OCI-LY1 (cell line): ENCODE measurements around the gene LRFN4.

Experiments used
- H2AFZ ChIP-seq: fragments of 200-600 bp; sonication (generic), shearing (Covaris generic); 2 replicates; pipeline ENCODE4 v1.6.0; 2014; ENCODE audit warnings: antibody characterized with exemption, mild to moderate bottlenecking, low read length
- H3F3A ChIP-seq: fragments of 200-600 bp; sonication (generic), shearing (Covaris generic); 2 replicates; pipeline ENCODE4 v1.6.0; 2014; ENCODE audit warnings: mild to moderate bottlenecking, antibody characterized with exemption, low read length, moderate library complexity; ENCODE audit not compliant: insufficient read depth
- H3K27ac ChIP-seq: fragments of 200-600 bp; sonication (generic); 2 replicates; pipeline ENCODE4 v1.5.1; 2014; ENCODE audit warnings: low read length, mixed run types, mild to moderate bottlenecking, low read depth; ENCODE audit not compliant: poor library complexity, severe bottlenecking
- H3K27me3 ChIP-seq: fragments of 200-600 bp; sonication (generic); 2 replicates; pipeline ENCODE4 v1.6.0; 2014; ENCODE audit warnings: antibody characterized with exemption, mild to moderate bottlenecking, low read length, moderate library complexity; ENCODE audit not compliant: insufficient read depth
- H3K36me3 ChIP-seq: fragments of 200-600 bp; sonication (generic); 2 replicates; pipeline ENCODE4 v1.6.1; 2014; ENCODE audit warnings: mild to moderate bottlenecking, antibody characterized with exemption, low read length, moderate library complexity, mixed read lengths; ENCODE audit not compliant: insufficient read depth
- H3K4me1 ChIP-seq: fragments of 200-600 bp; sonication (generic); 2 replicates; pipeline ENCODE4 v1.5.1; 2014; ENCODE audit warnings: mild to moderate bottlenecking, low read length, moderate library complexity; ENCODE audit not compliant: insufficient read depth, severe bottlenecking
- H3K4me2 ChIP-seq: fragments of 200-600 bp; sonication (generic), shearing (Covaris generic); 2 replicates; pipeline ENCODE4 v1.6.1; 2014; ENCODE audit warnings: low read length
- H3K4me3 ChIP-seq: fragments of 200-600 bp; sonication (generic); 2 replicates; pipeline ENCODE4 v1.5.1; 2014; ENCODE audit warnings: low read length, low read depth, mild to moderate bottlenecking, mixed read lengths; ENCODE audit not compliant: poor library complexity, severe bottlenecking
- H3K79me2 ChIP-seq: fragments of 200-600 bp; shearing (Covaris generic); 2 replicates; pipeline ENCODE4 v1.6.1; 2016; ENCODE audit warnings: mixed run types, low read length, mixed read lengths; ENCODE audit not compliant: insufficient read depth
- H3K9ac ChIP-seq: fragments of 200-600 bp; sonication (generic), shearing (Covaris generic); 2 replicates; pipeline ENCODE4 v1.6.1; 2014; ENCODE audit warnings: mild to moderate bottlenecking, low read length, mixed read lengths
- H3K9me2 ChIP-seq: fragments of 200-600 bp; sonication (generic), shearing (Covaris generic); 2 replicates; pipeline ENCODE4 v1.6.1; 2014; ENCODE audit warnings: low read depth, mild to moderate bottlenecking, low read length, mixed read lengths
- H3K9me3 ChIP-seq: fragments of 200-600 bp; shearing (Covaris generic); 2 replicates; pipeline ENCODE4 v1.6.1; 2014; ENCODE audit warnings: low read length, mixed read lengths
- H4K20me1 ChIP-seq: fragments of 200-600 bp; sonication (generic), shearing (Covaris generic); 2 replicates; pipeline ENCODE4 v1.6.0; 2016; ENCODE audit warnings: mild to moderate bottlenecking, low read length; ENCODE audit not compliant: insufficient read depth
- CTCF ChIP-seq: fragments of 200-600 bp; sonication (generic), shearing (Covaris generic); IDR thresholded peaks from 2 replicates; pipeline ENCODE4 v1.5.1; 2017; ENCODE audit warnings: mild to moderate bottlenecking, antibody characterized with exemption, low read length, moderate library complexity, mixed read lengths
- EZH2 ChIP-seq: fragments of 200-600 bp; sonication (generic), shearing (Covaris generic); IDR thresholded peaks from 2 replicates; pipeline ENCODE4 v1.8.0; 2017; ENCODE audit warnings: borderline replicate concordance, mixed run types, mild to moderate bottlenecking, antibody characterized with exemption, low read length, moderate library complexity, mixed read lengths

Gene LRFN4

GRCh38 chr11:66845143-66845875 lies 11.6 kb upstream of the LRFN4 start:
- Histone ChIP-seq H3K9me3 (no peaks in the 10 kb centered on the region), H3K27ac (no peak overlapping the region), H2AFZ (no peak overlapping the region), H3K4me2 (no peak overlapping the region), H3K9ac (no peak overlapping the region), H3F3A (no peaks in the 10 kb centered on the region), H3K4me1 (peaks cover 32% of the 10 kb centered on the region), H3K9me2 (no peaks in the 10 kb centered on the region), H3K27me3 (no peaks in the 10 kb centered on the region), H3K36me3 (peaks cover 33% of the 10 kb centered on the region; the same call in 1 of the 2 replicates), H3K79me2 (peaks cover 16% of the 10 kb centered on the region), H3K4me3 (no peak overlapping the region), H4K20me1 (no peaks in the 10 kb centered on the region)
- TF ChIP-seq EZH2 = no peak
- TF ChIP-seq CTCF = no peak

- Histone ChIP-seq H3K27ac (no peak overlapping the region), H3K4me3 (no peak overlapping the region), H3K27me3 (no peaks in the 10 kb centered on the region), H3K9me3 (no peaks in the 10 kb centered on the region), H3F3A (no peaks in the 10 kb centered on the region), H3K79me2 (peaks cover 16% of the 10 kb centered on the region), H3K4me1 (peaks cover 27% of the 10 kb centered on the region), H3K4me2 (no peak overlapping the region), H3K9ac (no peak overlapping the region), H3K9me2 (no peaks in the 10 kb centered on the region), H3K36me3 (peaks cover 28% of the 10 kb centered on the region; the same call in 1 of the 2 replicates), H4K20me1 (no peaks in the 10 kb centered on the region), H2AFZ (no peak overlapping the region)
- no peak for TF ChIP-seq CTCF
- TF ChIP-seq EZH2 = no peak
Observed at GRCh38 chr11:66845876-66846212, 11.0 kb upstream of the LRFN4 start.

- H3K27me3 ChIP-seq = no peaks in the 10 kb centered on the region
- no peaks in the 10 kb centered on the region for H3F3A ChIP-seq
- peaks cover 16% of the 10 kb centered on the region for H3K79me2 ChIP-seq
- H4K20me1 ChIP-seq = no peaks in the 10 kb centered on the region
- peaks cover 23% of the 10 kb centered on the region for H3K4me1 ChIP-seq
- peaks cover 28% of the 10 kb centered on the region; the same call in 1 of the 2 replicates for H3K36me3 ChIP-seq
- H3K9me3 ChIP-seq = no peaks in the 10 kb centered on the region
- no peak for TF ChIP-seq EZH2
- no peak for TF ChIP-seq CTCF
- H3K4me3 ChIP-seq = no peak overlapping the region
- H3K9ac ChIP-seq = no peak overlapping the region
- no peaks in the 10 kb centered on the region for H3K9me2 ChIP-seq
- no peak overlapping the region for H3K27ac ChIP-seq
- no peak overlapping the region for H2AFZ ChIP-seq
- no peak overlapping the region for H3K4me2 ChIP-seq
Observed at GRCh38 chr11:66846671-66847091, 10.2 kb upstream of the LRFN4 start.
